Measurements from ENCODE around the gene HAUS3.

DNA sequence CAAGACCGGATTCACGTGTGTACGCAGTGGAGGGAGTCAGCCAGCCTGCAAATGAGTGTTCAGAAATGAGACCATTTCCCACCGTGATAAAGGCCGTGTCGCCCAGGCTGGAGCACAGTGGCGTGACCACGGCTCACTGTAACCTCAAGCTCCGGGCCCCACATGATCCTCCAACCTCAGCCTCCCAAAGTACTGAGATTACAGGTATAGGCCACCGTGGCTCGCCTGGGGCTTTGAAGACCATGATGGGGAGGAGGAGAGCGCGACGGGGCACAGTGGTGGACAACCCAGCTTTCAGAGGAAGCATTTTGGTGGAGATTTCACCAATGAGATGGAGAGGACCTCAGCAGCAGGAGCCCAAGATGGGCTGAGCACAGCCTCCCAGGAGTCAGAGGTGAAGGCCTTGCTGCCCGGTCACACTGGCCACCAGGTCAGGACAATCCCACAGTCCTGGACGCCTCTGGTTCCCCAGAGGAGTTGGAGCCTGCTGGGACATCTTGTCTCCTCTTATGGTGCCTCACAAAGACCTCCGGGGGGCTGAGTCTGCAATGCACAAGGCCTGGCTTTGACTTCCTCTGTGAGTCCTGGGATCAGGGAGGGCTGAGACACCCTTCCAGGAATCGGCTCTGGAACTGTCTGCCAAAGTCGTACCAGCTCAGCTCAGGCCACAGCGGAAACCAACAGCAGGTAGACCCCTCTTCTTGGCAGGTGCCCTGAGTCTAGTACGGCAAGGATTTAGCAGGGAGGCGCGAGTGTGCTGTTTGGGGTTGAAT lies 42.4 kb upstream of the HAUS3 start:
- TF ChIP-seq, protein P1, sequence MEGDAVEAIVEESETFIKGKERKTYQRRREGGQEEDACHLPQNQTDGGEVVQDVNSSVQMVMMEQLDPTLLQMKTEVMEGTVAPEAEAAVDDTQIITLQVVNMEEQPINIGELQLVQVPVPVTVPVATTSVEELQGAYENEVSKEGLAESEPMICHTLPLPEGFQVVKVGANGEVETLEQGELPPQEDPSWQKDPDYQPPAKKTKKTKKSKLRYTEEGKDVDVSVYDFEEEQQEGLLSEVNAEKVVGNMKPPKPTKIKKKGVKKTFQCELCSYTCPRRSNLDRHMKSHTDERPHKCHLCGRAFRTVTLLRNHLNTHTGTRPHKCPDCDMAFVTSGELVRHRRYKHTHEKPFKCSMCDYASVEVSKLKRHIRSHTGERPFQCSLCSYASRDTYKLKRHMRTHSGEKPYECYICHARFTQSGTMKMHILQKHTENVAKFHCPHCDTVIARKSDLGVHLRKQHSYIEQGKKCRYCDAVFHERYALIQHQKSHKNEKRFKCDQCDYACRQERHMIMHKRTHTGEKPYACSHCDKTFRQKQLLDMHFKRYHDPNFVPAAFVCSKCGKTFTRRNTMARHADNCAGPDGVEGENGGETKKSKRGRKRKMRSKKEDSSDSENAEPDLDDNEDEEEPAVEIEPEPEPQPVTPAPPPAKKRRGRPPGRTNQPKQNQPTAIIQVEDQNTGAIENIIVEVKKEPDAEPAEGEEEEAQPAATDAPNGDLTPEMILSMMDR (conservative IDR thresholded peaks at IDR 0.05; ENCODE audit: low read length) = no peak
- no peak for TF ChIP-seq EZH2phosphoT487 (IDR thresholded peaks at IDR 0.05; ENCODE audit: borderline replicate concordance, low read depth, low read length)

Data from OCI-LY7 (cell line).